Stimulated activated naive CD8-positive, alpha-beta T cell treated with anti-CD3 and anti-CD28 coated beads, Interleukin-15, Interleukin-2, amounts not matched to agents 100 U/mL and 50 U/mL, for 24 hours (primary cell): ENCODE data around the gene NOP9.
A peak's percentile ranks its signal among the peaks of the same experiment; 100 is the strongest.

Experiments used
- ATAC-seq: fragments of 150-1000 bp; cut with Tn5 transposase; one replicate; pipeline ENCODE4 v1.10.0; 2021
- DNase-seq: peaks from one replicate; pipeline ENCODE4 v3.0.0; 2021

The NOP9 gene

GRCh38 chr14:24262821-24263733, 36.6 kb upstream of the NOP9 start, which contains the start of gene TGM1:
Gene TGM1, minus strand, starts transcription at chr14:24263177. Its CDS starts 825 bp downstream, at chr14:24262352.
- ATAC-seq = no peak
- DNase-seq = no peak

- ATAC-seq (no peak), DNase-seq (no peak)
These were observed 35.8 kb upstream of the NOP9 start for GRCh38 chr14:24263848-24264247.

- DNase-seq = no peak
- ATAC-seq = no peak
These were observed 35.4 kb upstream of the NOP9 start for GRCh38 chr14:24264298-24264697.

GRCh38 chr14:24266344-24267244, 33.1 kb upstream of the NOP9 start:
- ATAC-seq (no peak), DNase-seq (no peak)

GRCh38 chr14:24267516-24267915, 32.1 kb upstream of the NOP9 start:
- ATAC-seq = no peak
- no peak for DNase-seq

GRCh38 chr14:24268225-24268624, 31.4 kb upstream of the NOP9 start:
- no peak for ATAC-seq
- DNase-seq = no peak

GRCh38 chr14:24269368-24269767, 30.3 kb upstream of the NOP9 start:
- ATAC-seq (no peak), DNase-seq (no peak)

GRCh38 chr14:24269910-24270536, 29.6 kb upstream of the NOP9 start:
- DNase-seq (no peak), ATAC-seq (no peak)

- no peak for ATAC-seq
- no peak for DNase-seq
These were observed 29.0 kb upstream of the NOP9 start for GRCh38 chr14:24270537-24271133.

GRCh38 chr14:24271134-24271833, 28.4 kb upstream of the NOP9 start, which contains the start of gene RABGGTA:
Gene RABGGTA, minus strand, starts transcription at chr14:24271597. Its CDS starts 482 bp downstream, at chr14:24271115.
- ATAC-seq (peak; percentile 88), DNase-seq (peak; percentile 90)

GRCh38 chr14:24271834-24272263, 27.8 kb upstream of the NOP9 start:
- no peak for ATAC-seq
- no peak for DNase-seq

GRCh38 chr14:24272467-24272866, 27.2 kb upstream of the NOP9 start:
- DNase-seq (no peak), ATAC-seq (no peak)

- ATAC-seq (no peak), DNase-seq (no peak)
These were observed 26.1 kb upstream of the NOP9 start for GRCh38 chr14:24273422-24273998.

- DNase-seq = peak; percentile 53
These were observed 25.5 kb upstream of the NOP9 start for GRCh38 chr14:24274101-24274543.

GRCh38 chr14:24277071-24277470, 22.6 kb upstream of the NOP9 start:
- DNase-seq (no peak), ATAC-seq (no peak)

More at GRCh38 chr14:24274101-24274543, 25.5 kb upstream of the NOP9 start:
- ATAC-seq = peak; percentile 61

GRCh38 chr14:24277606-24278321, 21.9 kb upstream of the NOP9 start:
- no peak for ATAC-seq
- peak; percentile 33 for DNase-seq

- DNase-seq = no peak
- ATAC-seq = no peak
These were observed 21.2 kb upstream of the NOP9 start for GRCh38 chr14:24278424-24278823.

- peak; percentile 71 for DNase-seq
These were observed 20.1 kb upstream of the NOP9 start for GRCh38 chr14:24279301-24280186.

More at GRCh38 chr14:24279301-24280186, 20.1 kb upstream of the NOP9 start:
- ATAC-seq = peak; percentile 95
